Transverse colon (tissue), 4 donors: ENCODE results near the gene STARD10.

Experiments used
- CTCF ChIP-seq, 5 experiments: fragments of 200-600 bp in 3 of 5; fragments of 450-650 bp in 2 of 5; sonication (generic) in 3 of 5; IDR thresholded peaks; 1 replicate in 2 of 5; 2 replicates in 3 of 5; pipeline ENCODE4 v1.5.1; 2016 to 2017; ENCODE audit warnings: antibody characterized with exemption in 5 of 5, inconsistent platforms in 3 of 5, mild to moderate bottlenecking in 2 of 5, moderate library complexity in 1 of 5
- POLR2A ChIP-seq: fragments of 450-650 bp; IDR thresholded peaks from one replicate; pipeline ENCODE4 v1.6.1; 2016; ENCODE audit warnings: antibody characterized with exemption, mild to moderate bottlenecking, moderate library complexity
- POLR2AphosphoS5 ChIP-seq, 3 donors: sonication (generic); formaldehyde crosslinking; IDR thresholded peaks; one replicate each; pipeline ENCODE4 v1.6.1; 2016; ENCODE audit warnings: antibody characterized with exemption in 3 of 3

- no peak for TF ChIP-seq POLR2A
- TF ChIP-seq CTCF (IDR thresholded peaks at IDR 0.05) = no peak
- no peak for TF ChIP-seq POLR2AphosphoS5 (IDR thresholded peaks at IDR 0.05)
These were observed 36.2 kb upstream of the STARD10 start for GRCh38 chr11:72829884-72830533.
